Measurements from ENCODE around the gene AGXT2. TPM values are rescaled to one million over a fixed set of nuclear protein-coding genes. Genes with fewer than 3 reads are reported as not detected.
A peak's percentile ranks its signal among the peaks of the same experiment; 100 is the strongest.

AGXT2 gene
- total and polyA plus RNA-seq, 2 of the 13 experiments (the other 11 are each of a cell fraction or from before 2014, with no cell fraction given) = 0.04 to 0.13 TPM

DNA sequence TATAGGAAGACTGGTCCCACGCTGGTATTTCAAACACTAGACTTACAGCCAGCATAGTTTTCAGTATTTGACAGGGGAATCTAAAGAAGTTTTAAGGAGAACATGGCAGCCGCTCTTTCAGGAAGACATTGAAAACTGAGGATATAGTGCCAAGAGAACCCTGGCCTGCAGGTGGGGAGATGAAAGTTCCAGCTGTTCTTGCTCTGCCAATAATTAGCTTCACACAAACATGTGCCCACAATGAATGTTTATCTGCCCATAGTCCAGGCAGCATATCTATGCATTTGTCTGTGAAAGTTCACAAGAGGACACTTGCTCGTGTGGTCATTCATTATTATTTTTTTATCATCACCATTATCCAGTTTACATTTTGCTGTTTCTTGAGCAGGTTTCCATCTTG lies 47.6 kb upstream of the AGXT2 start (continued):
- TF ChIP-seq, protein P1, sequence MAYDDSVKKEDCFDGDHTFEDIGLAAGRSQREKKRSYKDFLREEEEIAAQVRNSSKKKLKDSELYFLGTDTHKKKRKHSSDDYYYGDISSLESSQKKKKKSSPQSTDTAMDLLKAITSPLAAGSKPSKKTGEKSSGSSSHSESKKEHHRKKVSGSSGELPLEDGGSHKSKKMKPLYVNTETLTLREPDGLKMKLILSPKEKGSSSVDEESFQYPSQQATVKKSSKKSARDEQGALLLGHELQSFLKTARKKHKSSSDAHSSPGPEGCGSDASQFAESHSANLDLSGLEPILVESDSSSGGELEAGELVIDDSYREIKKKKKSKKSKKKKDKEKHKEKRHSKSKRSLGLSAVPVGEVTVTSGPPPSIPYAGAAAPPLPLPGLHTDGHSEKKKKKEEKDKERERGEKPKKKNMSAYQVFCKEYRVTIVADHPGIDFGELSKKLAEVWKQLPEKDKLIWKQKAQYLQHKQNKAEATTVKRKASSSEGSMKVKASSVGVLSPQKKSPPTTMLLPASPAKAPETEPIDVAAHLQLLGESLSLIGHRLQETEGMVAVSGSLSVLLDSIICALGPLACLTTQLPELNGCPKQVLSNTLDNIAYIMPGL (CRISPR knock-in tag; IDR thresholded peaks at IDR 0.05; ENCODE audit: borderline replicate concordance in 1 of 2, low read depth in 1 of 2) = no peak
- TF ChIP-seq, protein P2, sequence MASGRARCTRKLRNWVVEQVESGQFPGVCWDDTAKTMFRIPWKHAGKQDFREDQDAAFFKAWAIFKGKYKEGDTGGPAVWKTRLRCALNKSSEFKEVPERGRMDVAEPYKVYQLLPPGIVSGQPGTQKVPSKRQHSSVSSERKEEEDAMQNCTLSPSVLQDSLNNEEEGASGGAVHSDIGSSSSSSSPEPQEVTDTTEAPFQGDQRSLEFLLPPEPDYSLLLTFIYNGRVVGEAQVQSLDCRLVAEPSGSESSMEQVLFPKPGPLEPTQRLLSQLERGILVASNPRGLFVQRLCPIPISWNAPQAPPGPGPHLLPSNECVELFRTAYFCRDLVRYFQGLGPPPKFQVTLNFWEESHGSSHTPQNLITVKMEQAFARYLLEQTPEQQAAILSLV (CRISPR knock-in tag; IDR thresholded peaks at IDR 0.05; ENCODE audit: borderline replicate concordance) = no peak
- TF ChIP-seq ZKSCAN1 (IDR thresholded peaks at IDR 0.05; ENCODE audit: low read length) (no peak), ZNF746 (CRISPR knock-in tag; IDR thresholded peaks at IDR 0.05) (no peak), ZNF510 (CRISPR knock-in tag; IDR thresholded peaks at IDR 0.05; ENCODE audit: low read depth) (no peak), ZNF329 (CRISPR knock-in tag; IDR thresholded peaks at IDR 0.05; ENCODE audit: low read depth) (no peak), SOX6 (IDR thresholded peaks at IDR 0.05) (no peak), SOX6 (CRISPR knock-in tag; IDR thresholded peaks at IDR 0.05) (peak; percentile 29; the same call in 1 of the 2 replicates), ZBTB7A (CRISPR knock-in tag; IDR thresholded peaks at IDR 0.05) (no peak), KDM1A (CRISPR knock-in tag; IDR thresholded peaks at IDR 0.05) (no peak), ARNT2 (CRISPR knock-in tag; IDR thresholded peaks at IDR 0.05; ENCODE audit: low read depth) (no peak), ZMYM4 (CRISPR knock-in tag; IDR thresholded peaks at IDR 0.05) (peak; percentile 28; the same call in 1 of the 2 replicates), ZKSCAN5 (CRISPR knock-in tag; IDR thresholded peaks at IDR 0.05) (no peak), SP2 (CRISPR knock-in tag; IDR thresholded peaks at IDR 0.05) (no peak), AKAP8 (CRISPR knock-in tag; IDR thresholded peaks at IDR 0.05) (no peak), XRCC5 (optimal IDR thresholded peaks at IDR 0.05; ENCODE audit: low read length) (no peak), SOX13 (IDR thresholded peaks at IDR 0.05) (no peak), SOX13 (CRISPR knock-in tag; conservative IDR thresholded peaks at IDR 0.05 in 1 of 2, IDR thresholded peaks at IDR 0.05 in 1 of 2) (peak in 1 of 2 experiments; percentile 26; a peak in 1 of 4 replicates), ZNF674 (CRISPR knock-in tag; IDR thresholded peaks at IDR 0.05; ENCODE audit: low read depth) (no peak)
- TF ChIP-seq, protein P3, sequence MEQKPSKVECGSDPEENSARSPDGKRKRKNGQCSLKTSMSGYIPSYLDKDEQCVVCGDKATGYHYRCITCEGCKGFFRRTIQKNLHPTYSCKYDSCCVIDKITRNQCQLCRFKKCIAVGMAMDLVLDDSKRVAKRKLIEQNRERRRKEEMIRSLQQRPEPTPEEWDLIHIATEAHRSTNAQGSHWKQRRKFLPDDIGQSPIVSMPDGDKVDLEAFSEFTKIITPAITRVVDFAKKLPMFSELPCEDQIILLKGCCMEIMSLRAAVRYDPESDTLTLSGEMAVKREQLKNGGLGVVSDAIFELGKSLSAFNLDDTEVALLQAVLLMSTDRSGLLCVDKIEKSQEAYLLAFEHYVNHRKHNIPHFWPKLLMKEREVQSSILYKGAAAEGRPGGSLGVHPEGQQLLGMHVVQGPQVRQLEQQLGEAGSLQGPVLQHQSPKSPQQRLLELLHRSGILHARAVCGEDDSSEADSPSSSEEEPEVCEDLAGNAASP (CRISPR knock-in tag; IDR thresholded peaks at IDR 0.05; ENCODE audit: borderline replicate concordance) = peak; percentile 61; the same call in 1 of the 2 replicates
- TF ChIP-seq, protein P4, sequence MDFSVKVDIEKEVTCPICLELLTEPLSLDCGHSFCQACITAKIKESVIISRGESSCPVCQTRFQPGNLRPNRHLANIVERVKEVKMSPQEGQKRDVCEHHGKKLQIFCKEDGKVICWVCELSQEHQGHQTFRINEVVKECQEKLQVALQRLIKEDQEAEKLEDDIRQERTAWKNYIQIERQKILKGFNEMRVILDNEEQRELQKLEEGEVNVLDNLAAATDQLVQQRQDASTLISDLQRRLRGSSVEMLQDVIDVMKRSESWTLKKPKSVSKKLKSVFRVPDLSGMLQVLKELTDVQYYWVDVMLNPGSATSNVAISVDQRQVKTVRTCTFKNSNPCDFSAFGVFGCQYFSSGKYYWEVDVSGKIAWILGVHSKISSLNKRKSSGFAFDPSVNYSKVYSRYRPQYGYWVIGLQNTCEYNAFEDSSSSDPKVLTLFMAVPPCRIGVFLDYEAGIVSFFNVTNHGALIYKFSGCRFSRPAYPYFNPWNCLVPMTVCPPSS (IDR thresholded peaks at IDR 0.05) = no peak
- TF ChIP-seq, protein P5, sequence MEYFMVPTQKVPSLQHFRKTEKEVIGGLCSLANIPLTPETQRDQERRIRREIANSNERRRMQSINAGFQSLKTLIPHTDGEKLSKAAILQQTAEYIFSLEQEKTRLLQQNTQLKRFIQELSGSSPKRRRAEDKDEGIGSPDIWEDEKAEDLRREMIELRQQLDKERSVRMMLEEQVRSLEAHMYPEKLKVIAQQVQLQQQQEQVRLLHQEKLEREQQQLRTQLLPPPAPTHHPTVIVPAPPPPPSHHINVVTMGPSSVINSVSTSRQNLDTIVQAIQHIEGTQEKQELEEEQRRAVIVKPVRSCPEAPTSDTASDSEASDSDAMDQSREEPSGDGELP (IDR thresholded peaks at IDR 0.05; ENCODE audit: borderline replicate concordance, low read depth) = 0 out of 2 replicates have a peak, but pooled peaks have one; percentile 30
- TF ChIP-seq, protein P6, sequence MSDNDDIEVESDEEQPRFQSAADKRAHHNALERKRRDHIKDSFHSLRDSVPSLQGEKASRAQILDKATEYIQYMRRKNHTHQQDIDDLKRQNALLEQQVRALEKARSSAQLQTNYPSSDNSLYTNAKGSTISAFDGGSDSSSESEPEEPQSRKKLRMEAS (IDR thresholded peaks at IDR 0.05) = 0 out of 2 replicates have a peak, but pooled peaks have one; percentile 8
- TF ChIP-seq, protein P7, sequence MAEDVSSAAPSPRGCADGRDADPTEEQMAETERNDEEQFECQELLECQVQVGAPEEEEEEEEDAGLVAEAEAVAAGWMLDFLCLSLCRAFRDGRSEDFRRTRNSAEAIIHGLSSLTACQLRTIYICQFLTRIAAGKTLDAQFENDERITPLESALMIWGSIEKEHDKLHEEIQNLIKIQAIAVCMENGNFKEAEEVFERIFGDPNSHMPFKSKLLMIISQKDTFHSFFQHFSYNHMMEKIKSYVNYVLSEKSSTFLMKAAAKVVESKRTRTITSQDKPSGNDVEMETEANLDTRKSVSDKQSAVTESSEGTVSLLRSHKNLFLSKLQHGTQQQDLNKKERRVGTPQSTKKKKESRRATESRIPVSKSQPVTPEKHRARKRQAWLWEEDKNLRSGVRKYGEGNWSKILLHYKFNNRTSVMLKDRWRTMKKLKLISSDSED (CRISPR knock-in tag; IDR thresholded peaks at IDR 0.05) = no peak
